ENCODE measurements around the gene ZNF17. TPM values are rescaled to one million over a fixed set of nuclear protein-coding genes. Genes with fewer than 3 reads are reported as not detected.

The ZNF17 gene
- total and polyA plus RNA-seq, 2 donors (not counting 1 experiment from before 2014, with no cell fraction given): 9.9 to 25.8 TPM

DNA sequence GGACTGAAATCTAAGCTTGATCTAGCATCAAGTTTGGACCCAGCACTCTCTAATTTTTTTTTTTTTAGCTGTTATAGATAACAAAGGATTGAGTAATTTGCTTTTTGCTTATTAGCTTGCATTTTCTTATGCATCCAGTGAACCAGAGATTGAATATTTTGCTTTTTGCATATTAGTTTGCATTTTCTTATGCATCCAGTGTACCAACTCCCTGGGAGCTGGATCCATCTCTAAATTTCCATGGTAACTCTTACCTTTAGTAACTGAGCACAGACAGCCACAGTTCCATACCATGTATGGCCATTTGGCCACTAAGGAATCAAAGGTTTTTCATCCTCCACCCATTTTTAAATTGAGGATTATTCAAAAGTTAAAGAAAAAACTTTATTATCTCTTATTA is 30.0 kb upstream of the ZNF17 start:
- ATAC-seq (ENCODE audit: low read depth) (no peak), DNase-seq (no peak)
- Histone ChIP-seq H3K9me3 (ENCODE audit: control extremely low read depth in 1 of 3, control insufficient read depth in 2 of 3, insufficient read depth in 1 of 3, low read length in 2 of 3) (peaks cover 11 to 36% (median 24%) of the 10 kb centered on the region in 3 donors), H3K27ac (ENCODE audit: low read length in 2 of 2) (no peak overlapping the region), H3K9ac (ENCODE audit: low read length) (no peak overlapping the region), H3K4me1 (ENCODE audit: control insufficient read depth in 2 of 2, insufficient read depth in 2 of 2, low read length in 2 of 2) (no peaks in the 10 kb centered on the region), H3K27me3 (replicated peaks in 1 of 4; ENCODE audit: control extremely low read depth in 1 of 4, control insufficient read depth in 3 of 4, insufficient read depth in 4 of 4, low read length in 3 of 4) (no peaks in the 10 kb centered on the region), H3K4me2 (replicated peaks; ENCODE audit: low read depth, low read length, poor library complexity, severe bottlenecking) (no peak overlapping the region), H3K79me2 (ENCODE audit: control insufficient read depth, insufficient read depth, low read length) (no peaks in the 10 kb centered on the region), H2AFZ (ENCODE audit: insufficient read depth, low read depth, low read length, poor library complexity, severe bottlenecking) (no peak overlapping the region), H4K20me1 (ENCODE audit: control insufficient read depth, insufficient read depth, low read length, poor library complexity, severe bottlenecking) (no peaks in the 10 kb centered on the region), H3K4me3 (ENCODE audit: control extremely low read depth in 1 of 5, extremely low read depth in 1 of 5, insufficient read depth in 1 of 5, low read depth in 2 of 5, low read length in 4 of 5) (no peak overlapping the region), H3K36me3 (replicated peaks in 1 of 2; ENCODE audit: control extremely low read depth in 1 of 2, control insufficient read depth in 1 of 2, extremely low read depth in 1 of 2, insufficient read depth in 2 of 2, low read length in 1 of 2) (peaks cover 2 to 18% of the 10 kb centered on the region in 2 experiments)
- no peaks in the 10 kb centered on the region for H3K4me1 Mint-ChIP-seq
- CTCF ChIA-PET: no interaction called here
- POLR2A ChIA-PET: no interaction called here
- TF ChIP-seq, protein P1, sequence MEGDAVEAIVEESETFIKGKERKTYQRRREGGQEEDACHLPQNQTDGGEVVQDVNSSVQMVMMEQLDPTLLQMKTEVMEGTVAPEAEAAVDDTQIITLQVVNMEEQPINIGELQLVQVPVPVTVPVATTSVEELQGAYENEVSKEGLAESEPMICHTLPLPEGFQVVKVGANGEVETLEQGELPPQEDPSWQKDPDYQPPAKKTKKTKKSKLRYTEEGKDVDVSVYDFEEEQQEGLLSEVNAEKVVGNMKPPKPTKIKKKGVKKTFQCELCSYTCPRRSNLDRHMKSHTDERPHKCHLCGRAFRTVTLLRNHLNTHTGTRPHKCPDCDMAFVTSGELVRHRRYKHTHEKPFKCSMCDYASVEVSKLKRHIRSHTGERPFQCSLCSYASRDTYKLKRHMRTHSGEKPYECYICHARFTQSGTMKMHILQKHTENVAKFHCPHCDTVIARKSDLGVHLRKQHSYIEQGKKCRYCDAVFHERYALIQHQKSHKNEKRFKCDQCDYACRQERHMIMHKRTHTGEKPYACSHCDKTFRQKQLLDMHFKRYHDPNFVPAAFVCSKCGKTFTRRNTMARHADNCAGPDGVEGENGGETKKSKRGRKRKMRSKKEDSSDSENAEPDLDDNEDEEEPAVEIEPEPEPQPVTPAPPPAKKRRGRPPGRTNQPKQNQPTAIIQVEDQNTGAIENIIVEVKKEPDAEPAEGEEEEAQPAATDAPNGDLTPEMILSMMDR (IDR thresholded peaks at IDR 0.05): no peak
- TF ChIP-seq EZH2 (IDR thresholded peaks at IDR 0.05; ENCODE audit: borderline replicate concordance, insufficient read depth, low read depth, low read length, poor library complexity, severe bottlenecking): no peak
- H3K9me3 Mint-ChIP-seq (ENCODE audit: insufficient read depth): peaks cover 11% of the 10 kb centered on the region
- no peaks in the 10 kb centered on the region for H3K27me3 Mint-ChIP-seq
- H3K4me3 Mint-ChIP-seq: no peak overlapping the region
- no peak overlapping the region for H3K27ac Mint-ChIP-seq
- intact Hi-C loops (cut with micrococcal nuclease): loop anchor here (10.0 kb wide), 1 partner anchor 624 kb away; the partner anchor contains the start of gene ZNF606

DNA sequence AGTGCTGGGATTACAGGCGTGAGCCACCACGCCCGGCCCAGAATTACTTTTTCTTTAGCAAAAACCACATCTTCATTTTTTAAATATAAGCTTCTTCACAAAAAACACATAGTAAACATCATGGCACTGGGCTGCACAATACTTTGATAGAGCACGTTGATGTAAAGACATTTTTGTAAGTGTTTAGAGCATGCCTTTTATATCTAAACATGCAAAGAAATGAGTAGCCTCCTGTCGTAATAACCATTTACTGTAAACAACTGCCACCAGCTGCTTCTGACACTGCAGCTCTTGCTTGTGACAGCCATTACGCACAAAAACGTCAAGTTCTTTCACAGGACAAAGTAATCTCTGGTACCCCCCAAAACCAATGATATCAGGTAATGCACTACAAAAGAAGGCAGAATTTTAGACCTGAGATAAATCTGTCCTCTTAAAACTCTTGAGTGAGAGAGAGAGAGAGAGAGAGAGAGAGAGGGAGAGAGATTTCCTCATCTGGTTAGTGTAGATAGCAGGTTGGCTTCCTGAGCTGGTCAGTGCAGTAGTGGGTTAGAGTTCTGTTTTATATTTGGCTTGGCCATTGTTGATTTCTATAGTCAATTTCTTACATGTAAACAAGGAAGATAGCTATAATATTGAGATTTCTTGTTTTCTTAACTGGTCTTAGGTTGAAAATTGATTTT is 28.0 kb upstream of the ZNF17 start:
- no peak overlapping the region for H3K4me3 ChIP-seq (ENCODE audit: control extremely low read depth in 1 of 5, extremely low read depth in 1 of 5, insufficient read depth in 1 of 5, low read depth in 2 of 5, low read length in 4 of 5)
- CTCF ChIA-PET: no interaction called here
- Mint-ChIP-seq H3K4me1 (no peaks in the 10 kb centered on the region), H3K27ac (no peak overlapping the region), H3K27me3 (no peaks in the 10 kb centered on the region), H3K4me3 (no peak overlapping the region), H3K9me3 (ENCODE audit: insufficient read depth) (peaks cover 11% of the 10 kb centered on the region)
- peaks cover 8% of the 10 kb centered on the region for H3K79me2 ChIP-seq (ENCODE audit: control insufficient read depth, insufficient read depth, low read length)
- no peaks in the 10 kb centered on the region for H4K20me1 ChIP-seq (ENCODE audit: control insufficient read depth, insufficient read depth, low read length, poor library complexity, severe bottlenecking)
- no peak for ATAC-seq (ENCODE audit: low read depth)
- H3K27me3 ChIP-seq (replicated peaks in 1 of 4; ENCODE audit: control extremely low read depth in 1 of 4, control insufficient read depth in 3 of 4, insufficient read depth in 4 of 4, low read length in 3 of 4): no peaks in the 10 kb centered on the region
- no peak overlapping the region for H3K4me2 ChIP-seq (replicated peaks; ENCODE audit: low read depth, low read length, poor library complexity, severe bottlenecking)
- H3K36me3 ChIP-seq (replicated peaks in 1 of 2; ENCODE audit: control extremely low read depth in 1 of 2, control insufficient read depth in 1 of 2, extremely low read depth in 1 of 2, insufficient read depth in 2 of 2, low read length in 1 of 2): peaks cover 0 to 5% of the 10 kb centered on the region in 2 experiments
- no peak overlapping the region for H3K27ac ChIP-seq (ENCODE audit: low read length in 2 of 2)
- 94% methylated on average over 3 of the region's 7 CpGs for WGBS (ENCODE audit: insufficient coverage)
- DNase-seq: no peak
- TF ChIP-seq, protein P1 (IDR thresholded peaks at IDR 0.05): no peak
- TF ChIP-seq EZH2 (IDR thresholded peaks at IDR 0.05; ENCODE audit: borderline replicate concordance, insufficient read depth, low read depth, low read length, poor library complexity, severe bottlenecking): no peak
- no peak overlapping the region for H3K9ac ChIP-seq (ENCODE audit: low read length)
- no peaks in the 10 kb centered on the region for H3K4me1 ChIP-seq (ENCODE audit: control insufficient read depth in 2 of 2, insufficient read depth in 2 of 2, low read length in 2 of 2)
- intact Hi-C loops (cut with micrococcal nuclease): loop anchor here (10.0 kb wide), 1 partner anchor 622 kb away; the partner anchor contains the start of gene ZNF606
- POLR2A ChIA-PET: no interaction called here
- peaks cover 4 to 20% (median 14%) of the 10 kb centered on the region in 3 donors for H3K9me3 ChIP-seq (ENCODE audit: control extremely low read depth in 1 of 3, control insufficient read depth in 2 of 3, insufficient read depth in 1 of 3, low read length in 2 of 3)
- H2AFZ ChIP-seq (ENCODE audit: insufficient read depth, low read depth, low read length, poor library complexity, severe bottlenecking): no peak overlapping the region
